NCI-H187 treated with DMSO at 0.1 percent for 48 hours (cell line): ENCODE data around the gene MPRIP.

Source experiments
- DNase-seq: peaks from one replicate; lab custom pipeline; 2025; lab: John Stamatoyannopoulos, UW

MPRIP gene

GRCh38 chr17:17206913-17207335 is 164.7 kb downstream of the MPRIP start:
- no peak for DNase-seq

DNA sequence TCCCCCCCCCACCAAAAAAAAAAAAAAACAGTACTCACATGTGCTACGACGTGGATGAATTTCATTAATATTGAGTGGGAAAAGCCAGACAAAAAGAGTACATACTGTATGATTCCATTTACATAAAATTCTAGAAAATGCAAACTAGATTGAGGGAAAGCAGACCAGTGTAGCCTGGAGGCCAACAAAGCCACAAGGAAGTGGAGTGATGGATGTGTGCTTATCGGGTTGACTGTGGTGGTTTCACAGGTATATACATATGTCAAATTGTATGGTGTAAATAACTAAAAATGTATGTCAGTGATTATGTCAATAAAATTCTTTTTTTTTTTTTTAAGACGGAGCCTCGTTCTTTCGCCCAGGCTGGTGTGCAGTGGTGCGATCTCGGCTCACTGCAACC is 165.7 kb downstream of the MPRIP start:
- no peak for DNase-seq

DNA sequence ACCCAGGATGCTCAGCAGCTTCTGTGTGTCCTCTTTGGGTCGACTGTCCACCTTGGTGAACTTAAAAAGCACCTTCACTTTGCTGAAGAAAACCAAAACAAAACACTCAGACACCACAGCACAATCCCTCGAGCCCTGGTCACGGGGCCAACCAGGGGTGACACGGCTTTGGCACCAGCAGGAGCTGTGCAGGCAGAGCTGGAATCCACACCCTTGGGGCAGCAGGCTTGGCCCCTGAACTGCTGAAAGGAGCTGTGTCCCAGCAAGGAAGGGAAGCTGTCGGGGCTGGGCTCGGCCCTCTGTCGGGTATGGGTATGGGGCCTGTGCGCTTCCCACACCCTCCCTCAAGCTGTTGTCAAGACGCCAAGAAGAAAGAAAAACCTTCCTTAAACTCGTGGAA is 171.5 kb downstream of the MPRIP start:
- no peak for DNase-seq

- no peak for DNase-seq
Measured at GRCh38 chr17:17214646-17215436, 172.6 kb downstream of the MPRIP start.

DNA sequence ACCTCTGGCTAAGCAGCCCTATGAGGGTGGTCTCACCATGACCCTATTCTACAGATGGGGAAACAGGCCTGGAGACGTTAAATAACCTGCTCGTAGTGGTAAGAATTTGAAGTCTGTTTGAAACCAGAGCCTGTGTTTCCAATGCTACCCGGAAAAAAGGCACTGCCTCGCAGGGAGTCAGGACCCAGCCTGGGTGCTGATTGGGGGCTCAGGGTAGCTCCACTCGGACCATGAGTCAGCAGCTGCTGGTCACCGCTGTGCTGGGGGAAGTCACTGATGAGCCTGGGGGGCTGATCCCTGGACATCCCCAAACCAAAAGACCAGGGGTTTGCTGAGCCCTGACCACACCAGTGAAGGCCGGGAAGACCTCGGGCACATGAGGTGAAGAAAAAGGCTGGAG is 173.3 kb downstream of the MPRIP start:
- no peak for DNase-seq

DNA sequence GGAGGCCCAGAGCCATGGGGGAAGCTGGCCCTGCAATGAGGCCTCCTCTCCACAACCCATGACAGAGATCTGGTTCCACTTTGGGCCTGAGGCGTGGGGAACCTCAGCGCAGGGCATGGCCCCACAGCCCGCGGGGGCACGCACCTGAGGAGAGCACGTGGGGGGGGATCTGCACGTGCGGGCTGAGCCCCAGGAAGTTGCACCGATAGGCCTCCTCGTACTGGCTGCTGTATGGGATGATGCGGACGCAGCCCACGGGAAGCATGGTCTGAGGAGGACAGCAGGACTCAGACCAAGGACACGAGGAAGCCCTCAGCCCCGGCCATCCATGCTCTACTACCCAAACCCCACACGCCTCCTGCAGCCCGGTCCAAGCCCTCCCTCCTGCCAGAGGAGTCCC is 174.0 kb downstream of the MPRIP start:
- no peak for DNase-seq

- DNase-seq: no peak
Measured at GRCh38 chr17:17216776-17217175, 174.5 kb downstream of the MPRIP start.

- DNase-seq: no peak
Measured at GRCh38 chr17:17217995-17218394, 175.7 kb downstream of the MPRIP start.

GRCh38 chr17:17220529-17220928 is 178.3 kb downstream of the MPRIP start:
- no peak for DNase-seq

DNA sequence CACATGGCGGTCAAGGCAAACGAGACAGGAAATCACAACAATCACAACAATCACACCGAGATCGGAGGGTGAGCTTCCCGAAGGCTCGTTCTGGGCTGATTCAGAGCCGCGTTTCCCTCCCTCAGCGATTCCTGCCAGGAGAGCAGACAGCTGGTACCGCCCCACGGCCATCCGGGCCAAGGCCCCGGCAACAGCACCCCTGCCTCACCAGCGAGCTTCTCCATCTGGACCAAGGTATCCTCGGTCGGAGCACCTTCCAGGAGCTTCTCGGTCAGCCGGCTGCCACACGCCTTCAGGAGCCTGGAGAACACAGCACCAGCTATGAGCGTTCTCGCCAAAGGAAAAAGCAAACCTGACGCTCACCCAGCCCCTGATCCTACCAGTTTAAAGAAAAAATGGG is 179.1 kb downstream of the MPRIP start:
- no peak for DNase-seq

DNA sequence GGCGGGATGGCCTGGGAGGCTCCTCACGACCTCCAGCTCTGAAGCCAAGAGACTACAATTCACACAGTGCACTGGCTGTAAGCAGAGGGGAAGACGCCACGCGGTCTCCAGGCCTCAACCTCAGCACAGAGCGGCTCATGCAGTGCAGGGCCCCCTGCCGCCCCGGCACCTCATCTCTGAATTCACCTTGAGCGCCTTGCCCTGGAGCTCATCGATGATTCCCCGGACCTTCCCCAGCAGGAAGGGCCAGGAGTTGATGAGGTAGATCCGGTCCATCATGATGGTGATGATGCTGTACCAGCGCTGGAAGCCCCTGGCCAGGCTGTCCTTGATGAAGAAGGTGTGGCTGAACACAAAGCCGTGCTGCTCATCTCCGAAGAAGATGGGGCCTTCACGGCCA is 181.5 kb downstream of the MPRIP start:
- DNase-seq: no peak

GRCh38 chr17:17224137-17224536 is 181.9 kb downstream of the MPRIP start:
- no peak for DNase-seq

GRCh38 chr17:17225901-17226300 is 183.6 kb downstream of the MPRIP start:
- DNase-seq: no peak

GRCh38 chr17:17226451-17227265 is 184.4 kb downstream of the MPRIP start:
- DNase-seq: no peak

- no peak for DNase-seq
Measured at GRCh38 chr17:17227608-17228520, 185.6 kb downstream of the MPRIP start.

GRCh38 chr17:17228521-17229279 is 186.4 kb downstream of the MPRIP start:
- no peak for DNase-seq

GRCh38 chr17:17229416-17230384 is 187.4 kb downstream of the MPRIP start:
- DNase-seq: no peak

GRCh38 chr17:17231621-17232302 is 189.5 kb downstream of the MPRIP start:
- DNase-seq: no peak

DNA sequence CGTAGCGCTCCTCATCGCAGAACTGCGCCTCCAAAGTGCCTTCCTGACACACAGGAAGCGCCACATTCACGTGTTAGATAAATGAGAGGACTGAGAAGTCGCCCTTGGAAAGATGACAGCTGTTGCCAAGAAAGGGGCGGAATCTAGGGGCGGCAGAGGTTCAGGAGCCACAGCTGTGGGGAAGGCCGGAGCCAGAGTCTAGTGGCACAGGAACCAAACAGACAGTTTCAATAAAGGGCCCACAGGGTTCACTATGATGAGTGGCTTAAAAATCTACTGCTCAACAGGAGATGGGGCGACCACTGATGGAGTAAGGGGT is 190.0 kb downstream of the MPRIP start:
- DNase-seq: no peak
